HG03571 (cell line): ENCODE data around the gene ATG14.
"Not testable (repeated sequence)": the region's sequence is repeated elsewhere in the genome, so short reads cannot be mapped to it uniquely, and the experiment has no call there.

ENCODE experiments used
- ATAC-seq: cut with Tn5 transposase; IDR thresholded peaks from one replicate; pipeline ENCODE4 v1.9.1; 2021; ENCODE audit not compliant: unreplicated experiment

ATG14 gene

GRCh38 chr14:55388160-55388559 is 23.5 kb downstream of the ATG14 start:
- ATAC-seq: no peak

DNA sequence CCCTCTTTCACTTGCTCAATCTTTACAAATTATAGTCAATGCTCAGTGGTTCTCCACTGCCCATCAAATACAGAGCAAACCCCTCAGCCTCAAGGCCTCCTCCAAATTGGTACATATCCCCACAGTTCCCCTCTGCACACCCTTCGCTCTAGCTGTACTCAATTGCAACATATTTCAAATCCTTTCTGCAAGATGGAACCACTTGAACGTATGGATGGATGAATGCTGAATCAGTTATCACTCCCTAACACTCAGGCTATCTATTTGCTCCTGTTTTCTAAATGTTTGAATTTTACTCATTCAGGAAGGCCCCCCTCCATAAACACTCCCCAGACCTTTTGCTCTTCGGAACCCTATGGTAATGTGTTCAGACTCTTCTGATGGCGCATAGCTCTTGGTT is 24.5 kb downstream of the ATG14 start:
- no peak for ATAC-seq

DNA sequence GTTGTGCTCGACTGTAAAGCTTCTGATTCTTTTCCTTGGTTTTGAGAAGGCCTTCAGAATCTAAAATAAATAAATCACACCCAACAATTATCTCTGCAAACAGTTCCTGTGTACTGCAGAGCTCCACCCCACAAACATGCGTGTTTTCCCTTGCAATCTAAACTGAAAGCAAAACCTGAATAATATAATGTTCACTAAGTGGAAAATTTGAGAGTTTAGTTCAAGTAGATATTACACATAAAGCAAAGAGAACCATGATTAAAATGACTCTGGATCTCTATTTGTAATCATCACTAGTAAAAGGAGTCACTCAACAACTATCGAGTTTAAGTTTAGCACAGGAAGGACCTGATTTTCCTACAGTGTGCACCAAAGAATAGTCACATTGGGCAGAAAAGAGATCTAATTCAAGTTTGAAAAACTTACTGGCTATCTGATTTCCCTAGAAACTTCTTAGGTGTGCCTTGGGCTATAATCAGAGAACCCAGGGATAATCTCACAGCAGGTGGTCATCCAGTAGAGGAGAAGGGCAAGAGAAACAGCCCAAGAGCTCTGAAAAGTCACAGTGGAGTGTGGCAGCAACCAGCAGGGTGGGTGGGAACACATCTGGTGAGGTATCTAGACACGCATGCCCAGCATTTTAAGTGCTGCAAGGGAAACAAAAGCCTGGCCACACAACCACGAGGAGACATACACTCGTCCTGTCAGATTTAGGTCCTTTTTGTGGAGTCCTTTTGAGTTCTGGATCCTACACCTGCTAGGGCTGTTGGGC is 25.4 kb downstream of the ATG14 start:
- no peak for ATAC-seq

DNA sequence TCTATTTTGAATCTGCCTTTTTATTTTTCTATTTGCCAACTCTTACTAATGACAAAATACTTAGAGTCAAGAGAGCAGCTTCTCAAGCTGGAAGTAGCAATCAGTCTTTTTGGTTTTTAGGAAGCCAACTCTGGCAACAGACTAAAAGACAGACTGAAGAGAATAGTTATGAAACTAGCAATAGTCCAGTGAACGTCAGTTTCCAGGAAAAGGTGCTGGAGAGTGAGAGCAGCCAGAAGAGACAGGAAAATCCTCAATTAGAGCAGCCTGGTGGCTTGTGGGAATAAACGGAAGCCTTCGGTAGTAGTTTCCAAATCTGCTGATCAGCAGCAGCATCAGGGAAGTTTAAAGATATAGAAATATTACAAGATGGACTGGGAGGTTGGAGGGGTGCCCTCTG is 27.1 kb downstream of the ATG14 start:
- no peak for ATAC-seq

GRCh38 chr14:55383541-55384140 is 28.0 kb downstream of the ATG14 start:
- no peak for ATAC-seq

DNA sequence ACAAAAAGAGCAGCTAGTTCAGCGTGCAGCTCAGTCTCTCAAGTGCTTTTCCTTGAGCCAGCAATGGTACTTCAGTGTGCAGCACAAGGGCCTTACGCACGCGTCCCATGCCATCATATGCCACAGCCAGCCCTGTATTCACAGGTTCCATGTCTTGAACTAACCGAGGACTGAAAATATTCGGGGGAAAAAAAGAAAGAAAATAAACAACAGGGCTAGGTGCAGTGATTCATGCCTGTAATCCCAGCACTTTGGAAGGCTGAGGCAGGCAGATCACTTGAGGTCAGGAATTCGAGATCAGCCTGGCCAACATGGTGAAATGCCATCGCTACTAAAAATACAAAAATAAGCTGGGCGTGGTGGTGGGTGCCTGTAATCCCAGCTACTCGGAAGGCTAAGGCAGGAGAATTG is 28.6 kb downstream of the ATG14 start:
- not testable (repeated sequence) for ATAC-seq

- no peak for ATAC-seq
These were observed 29.1 kb downstream of the ATG14 start for GRCh38 chr14:55382483-55382882.

- ATAC-seq: no peak
These were observed 30.1 kb downstream of the ATG14 start for GRCh38 chr14:55381561-55381960.

GRCh38 chr14:55381040-55381439 is 30.6 kb downstream of the ATG14 start:
- no peak for ATAC-seq

DNA sequence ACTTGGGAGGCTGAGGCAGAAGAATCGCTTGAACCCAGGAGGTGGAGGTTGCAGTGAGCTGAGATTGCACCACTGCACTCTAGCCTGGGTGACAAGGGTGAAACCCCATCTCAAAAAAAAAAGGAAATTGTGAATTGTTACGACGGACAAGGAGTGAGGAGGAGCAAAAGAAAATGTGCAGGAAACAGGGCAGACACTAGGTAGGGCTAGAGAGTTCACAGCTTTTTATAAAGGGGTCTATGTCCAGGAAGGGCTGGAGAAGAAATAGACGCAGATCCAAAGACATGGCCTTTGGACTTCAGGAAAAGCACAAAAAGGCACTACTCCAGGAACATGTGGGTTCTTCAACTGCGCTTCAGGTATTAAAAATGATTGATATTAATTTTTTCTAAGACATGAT is 34.4 kb downstream of the ATG14 start:
- ATAC-seq: no peak

- no peak for ATAC-seq
These were observed 36.9 kb downstream of the ATG14 start for GRCh38 chr14:55374771-55375170.

DNA sequence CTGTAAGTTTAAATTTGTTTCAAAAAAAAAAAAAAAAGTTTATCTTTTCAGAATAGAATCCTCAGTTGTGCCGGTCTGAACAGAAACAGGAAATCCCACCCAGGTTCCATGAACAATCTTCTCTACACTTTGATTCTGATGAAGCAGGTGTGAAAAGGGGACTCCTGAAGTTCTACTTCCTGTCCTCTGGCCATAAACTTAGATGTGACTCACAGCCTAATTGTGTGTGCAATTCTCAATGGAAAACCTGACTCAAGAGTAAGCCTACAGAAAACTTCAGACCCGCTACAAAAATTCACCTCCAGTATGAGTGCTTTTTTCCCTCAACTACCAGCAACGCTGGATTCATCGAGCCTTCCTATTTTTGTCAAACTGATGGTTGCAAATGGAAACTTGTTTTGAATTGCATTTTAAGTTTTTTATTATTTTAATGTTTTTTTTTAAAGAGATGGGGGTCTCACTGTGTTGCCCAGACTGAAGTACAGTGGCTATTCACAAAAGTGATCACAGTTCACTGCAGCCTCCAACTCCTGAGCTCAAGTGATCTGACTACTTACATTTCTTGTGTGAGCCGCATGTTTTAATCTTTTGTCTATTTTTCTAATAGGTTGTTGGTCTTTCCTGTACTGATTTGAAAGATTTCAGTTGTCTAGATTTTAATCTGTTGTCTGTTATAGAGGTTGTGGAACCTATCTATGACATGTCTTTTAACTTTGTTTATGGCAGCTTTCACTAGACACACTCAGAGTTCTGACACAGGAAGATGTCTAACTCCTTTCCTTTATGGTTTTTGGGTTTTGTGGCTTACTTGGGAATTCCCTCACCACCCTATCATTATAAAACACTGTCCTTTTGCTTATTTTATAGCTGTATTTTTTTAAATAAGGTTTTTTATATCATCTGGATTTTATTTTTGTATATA is 37.6 kb downstream of the ATG14 start:
- no peak for ATAC-seq

DNA sequence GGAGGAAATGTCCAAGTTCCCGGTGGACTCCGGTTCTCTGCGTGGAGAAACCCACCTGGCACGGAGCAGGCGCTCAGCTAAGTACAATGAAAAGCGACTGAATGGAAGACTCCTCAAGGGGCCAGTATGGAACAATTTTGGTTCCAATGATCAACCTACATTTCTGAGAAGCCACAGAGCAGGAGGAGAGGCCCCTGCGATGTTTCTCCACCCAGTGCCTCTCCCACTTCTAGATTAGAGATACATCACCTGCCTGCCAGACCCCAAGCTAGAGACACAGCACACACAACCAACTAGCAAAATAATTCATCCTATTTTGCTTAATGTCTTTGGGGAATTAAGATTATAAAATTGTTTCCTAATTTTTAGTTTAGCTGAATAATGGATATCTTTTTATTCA is 38.8 kb downstream of the ATG14 start:
- ATAC-seq: no peak

- ATAC-seq: no peak
These were observed 39.2 kb downstream of the ATG14 start for GRCh38 chr14:55372423-55372822.

GRCh38 chr14:55370883-55371455 is 40.7 kb downstream of the ATG14 start:
- no peak for ATAC-seq

GRCh38 chr14:55366271-55366670 is 45.4 kb downstream of the ATG14 start:
- ATAC-seq: no peak

GRCh38 chr14:55361190-55361589 is 50.4 kb downstream of the ATG14 start:
- no peak for ATAC-seq

DNA sequence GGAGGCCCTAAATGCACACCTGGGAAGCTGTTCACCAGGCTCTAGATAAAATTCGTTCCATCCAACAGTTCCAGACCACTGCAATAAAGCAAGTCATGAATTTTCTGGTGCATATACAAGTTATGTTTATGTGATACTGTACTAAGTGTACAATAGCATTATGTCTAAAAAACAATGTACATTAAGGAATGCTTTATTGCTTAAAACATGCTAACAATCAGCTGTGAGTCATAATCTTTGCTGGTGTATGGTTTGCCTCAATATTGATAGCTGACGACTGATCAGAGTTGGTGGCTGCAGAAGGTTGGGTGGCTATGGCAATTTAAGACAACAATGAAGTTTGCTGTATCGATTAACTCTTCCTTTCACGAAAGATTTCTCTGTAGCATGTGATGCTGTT is 52.3 kb downstream of the ATG14 start:
- no peak for ATAC-seq

DNA sequence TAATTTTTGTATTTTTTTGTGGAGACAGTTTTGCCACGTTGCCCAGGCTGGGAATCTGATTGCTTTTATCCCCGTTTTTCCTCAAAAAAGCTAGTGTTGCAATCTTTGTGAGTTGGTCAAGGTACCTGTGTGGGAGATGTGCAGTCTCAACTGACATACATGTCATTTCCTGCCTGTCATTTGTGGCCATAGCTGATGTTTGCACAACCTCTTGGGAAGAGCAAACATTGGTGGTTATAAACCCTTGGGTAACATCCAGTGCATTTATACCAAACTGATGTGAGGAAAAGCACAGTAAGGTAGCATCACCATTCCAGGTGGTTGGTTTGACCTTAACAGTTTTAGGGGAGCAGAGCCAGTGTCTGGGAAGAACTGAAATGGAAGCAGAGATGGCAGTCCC is 54.7 kb downstream of the ATG14 start:
- no peak for ATAC-seq

- ATAC-seq: no peak
These were observed 55.7 kb downstream of the ATG14 start for GRCh38 chr14:55355922-55356321.

DNA sequence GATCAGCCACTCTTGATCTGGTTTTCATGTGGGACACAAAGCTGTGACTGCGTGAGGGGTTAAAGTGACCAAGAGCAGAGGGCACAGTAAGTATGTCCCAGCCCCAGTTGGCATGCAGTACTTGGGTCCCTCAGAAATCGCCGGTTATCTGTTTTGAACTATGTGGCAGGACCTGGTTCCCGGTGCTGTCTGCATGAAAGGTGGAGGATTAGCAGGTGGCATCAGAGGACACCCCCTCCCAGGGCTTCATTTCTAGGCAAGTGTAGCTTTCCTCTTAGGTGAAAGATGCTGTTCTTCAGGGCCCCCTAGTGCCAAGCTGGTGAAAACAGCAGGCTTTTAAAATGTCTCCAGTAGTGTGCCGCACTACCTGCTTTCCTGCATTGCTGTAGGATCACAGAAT is 57.1 kb downstream of the ATG14 start:
- ATAC-seq: peak; percentile 58
